ENCODE results near the gene SCGB1C1. TPM values are rescaled to one million over a fixed set of nuclear protein-coding genes. Genes with fewer than 3 reads are reported as not detected.

Gene SCGB1C1
- total RNA-seq, 1 donor from 2014 or later: not detected

DNA sequence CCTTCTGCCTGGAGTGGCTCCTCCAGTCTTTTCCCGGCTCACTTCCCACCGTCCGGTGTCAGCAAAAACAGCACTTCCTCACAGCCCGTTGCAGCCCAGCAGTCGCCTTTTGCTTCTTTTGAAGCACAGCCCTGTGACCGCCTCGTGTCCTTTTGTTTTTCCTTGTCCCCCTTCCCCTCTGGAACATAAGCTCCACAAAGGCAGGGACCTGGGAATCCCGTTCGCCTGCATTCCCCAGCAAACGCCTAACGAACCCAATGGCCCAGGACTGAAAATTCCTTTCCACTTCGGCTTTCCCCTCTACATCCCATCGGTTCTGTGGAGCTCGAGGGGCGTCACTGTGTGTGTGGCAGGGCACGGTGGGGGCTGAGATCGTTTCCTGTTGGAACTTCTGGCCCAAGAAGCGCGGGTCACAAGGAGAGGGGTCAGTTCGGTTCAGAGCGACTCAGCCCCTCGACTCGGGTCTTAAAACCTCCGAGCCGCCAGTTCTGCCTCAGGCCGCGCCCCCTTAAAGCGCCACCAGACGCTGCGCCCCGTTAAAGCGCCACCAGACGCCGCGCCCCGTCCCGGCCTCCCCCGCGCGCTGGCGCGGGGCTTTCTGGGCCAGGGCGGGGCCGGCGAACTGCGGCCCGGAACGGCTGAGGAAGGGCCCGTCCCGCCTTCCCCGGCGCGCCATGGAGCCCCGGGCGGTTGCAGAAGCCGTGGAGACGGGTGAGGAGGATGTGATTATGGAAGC is 15.5 kb downstream of the SCGB1C1 start:
- peak; percentile 84 for DNase-seq
- H3K4me1 Mint-ChIP-seq (ENCODE audit: low read depth, unreplicated experiment): no peaks in the 10 kb centered on the region
- H3K27ac Mint-ChIP-seq (ENCODE audit: unreplicated experiment): peak overlapping the region; percentile 94
- H3K4me3 Mint-ChIP-seq (ENCODE audit: unreplicated experiment): peak overlapping the region; percentile 97
- peaks cover 8% of the 10 kb centered on the region for H3K36me3 Mint-ChIP-seq (ENCODE audit: unreplicated experiment)
- peaks cover 18% of the 10 kb centered on the region for H3K9me3 Mint-ChIP-seq (ENCODE audit: unreplicated experiment)
- TF ChIP-seq, protein P1, sequence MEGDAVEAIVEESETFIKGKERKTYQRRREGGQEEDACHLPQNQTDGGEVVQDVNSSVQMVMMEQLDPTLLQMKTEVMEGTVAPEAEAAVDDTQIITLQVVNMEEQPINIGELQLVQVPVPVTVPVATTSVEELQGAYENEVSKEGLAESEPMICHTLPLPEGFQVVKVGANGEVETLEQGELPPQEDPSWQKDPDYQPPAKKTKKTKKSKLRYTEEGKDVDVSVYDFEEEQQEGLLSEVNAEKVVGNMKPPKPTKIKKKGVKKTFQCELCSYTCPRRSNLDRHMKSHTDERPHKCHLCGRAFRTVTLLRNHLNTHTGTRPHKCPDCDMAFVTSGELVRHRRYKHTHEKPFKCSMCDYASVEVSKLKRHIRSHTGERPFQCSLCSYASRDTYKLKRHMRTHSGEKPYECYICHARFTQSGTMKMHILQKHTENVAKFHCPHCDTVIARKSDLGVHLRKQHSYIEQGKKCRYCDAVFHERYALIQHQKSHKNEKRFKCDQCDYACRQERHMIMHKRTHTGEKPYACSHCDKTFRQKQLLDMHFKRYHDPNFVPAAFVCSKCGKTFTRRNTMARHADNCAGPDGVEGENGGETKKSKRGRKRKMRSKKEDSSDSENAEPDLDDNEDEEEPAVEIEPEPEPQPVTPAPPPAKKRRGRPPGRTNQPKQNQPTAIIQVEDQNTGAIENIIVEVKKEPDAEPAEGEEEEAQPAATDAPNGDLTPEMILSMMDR (IDR thresholded peaks at IDR 0.05; ENCODE audit: partially characterized antibody, unreplicated experiment): no peak
- peaks cover 21% of the 10 kb centered on the region for H3K27me3 Mint-ChIP-seq (ENCODE audit: unreplicated experiment)

DNA sequence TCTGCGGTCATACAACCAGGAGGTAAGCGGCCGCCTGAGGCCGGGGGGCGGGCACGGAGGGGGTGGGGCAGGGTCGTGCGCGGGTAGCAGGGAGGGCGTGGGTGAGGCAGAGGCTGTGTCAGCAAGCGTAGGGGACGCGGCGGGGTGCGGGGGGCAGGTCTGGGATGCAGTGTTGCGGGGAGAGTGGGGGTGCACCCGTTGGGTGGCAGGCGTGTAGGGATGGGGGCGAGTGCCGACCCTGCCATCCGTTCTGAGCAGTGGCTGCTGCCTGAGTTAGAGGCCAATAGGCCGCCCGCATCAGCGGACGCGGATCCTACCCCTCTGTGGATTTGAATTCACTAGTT is 16.0 kb downstream of the SCGB1C1 start:
- H3K9me3 Mint-ChIP-seq (ENCODE audit: unreplicated experiment): peaks cover 15% of the 10 kb centered on the region
- no peaks in the 10 kb centered on the region for H3K4me1 Mint-ChIP-seq (ENCODE audit: low read depth, unreplicated experiment)
- H3K4me3 Mint-ChIP-seq (ENCODE audit: unreplicated experiment): peak overlapping the region; percentile 85
- peaks cover 18% of the 10 kb centered on the region for H3K27me3 Mint-ChIP-seq (ENCODE audit: unreplicated experiment)
- H3K36me3 Mint-ChIP-seq (ENCODE audit: unreplicated experiment): peaks cover 9% of the 10 kb centered on the region
- peak overlapping the region; percentile 64 for H3K27ac Mint-ChIP-seq (ENCODE audit: unreplicated experiment)
- DNase-seq: no peak
- TF ChIP-seq, protein P1 (IDR thresholded peaks at IDR 0.05; ENCODE audit: partially characterized antibody, unreplicated experiment): no peak

DNA sequence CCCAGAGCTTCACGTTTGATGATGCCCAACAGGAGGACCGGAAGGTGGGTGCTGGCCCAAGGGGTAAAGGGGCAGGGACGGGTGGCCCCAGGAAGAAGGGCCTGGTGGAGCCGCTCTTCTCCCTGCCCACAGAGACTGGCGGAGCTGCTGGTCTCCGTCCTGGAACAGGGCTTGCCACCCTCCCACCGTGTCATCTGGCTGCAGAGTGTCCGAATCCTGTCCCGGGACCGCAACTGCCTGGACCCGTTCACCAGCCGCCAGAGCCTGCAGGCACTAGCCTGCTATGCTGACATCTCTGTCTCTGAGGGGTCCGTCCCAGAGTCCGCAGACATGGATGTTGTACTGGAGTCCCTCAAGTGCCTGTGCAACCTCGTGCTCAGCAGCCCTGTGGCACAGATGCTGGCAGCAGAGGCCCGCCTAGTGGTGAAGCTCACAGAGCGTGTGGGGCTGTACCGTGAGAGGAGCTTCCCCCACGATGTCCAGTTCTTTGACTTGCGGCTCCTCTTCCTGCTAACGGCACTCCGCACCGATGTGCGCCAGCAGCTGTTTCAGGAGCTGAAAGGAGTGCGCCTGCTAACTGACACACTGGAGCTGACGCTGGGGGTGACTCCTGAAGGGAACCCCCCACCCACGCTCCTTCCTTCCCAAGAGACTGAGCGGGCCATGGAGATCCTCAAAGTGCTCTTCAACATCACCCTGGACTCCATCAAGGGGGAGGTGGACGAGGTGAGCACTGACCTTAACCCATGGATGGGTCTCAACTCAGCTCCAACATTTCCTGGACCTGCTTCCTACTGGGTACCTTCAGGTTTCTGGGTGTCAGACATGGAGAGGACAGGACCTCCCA is 16.6 kb downstream of the SCGB1C1 start:
- DNase-seq: peak; percentile 38
- TF ChIP-seq, protein P1 (IDR thresholded peaks at IDR 0.05; ENCODE audit: partially characterized antibody, unreplicated experiment): no peak
- peak overlapping the region; percentile 64 for H3K27ac Mint-ChIP-seq (ENCODE audit: unreplicated experiment)
- H3K36me3 Mint-ChIP-seq (ENCODE audit: unreplicated experiment): peaks cover 9% of the 10 kb centered on the region
- H3K9me3 Mint-ChIP-seq (ENCODE audit: unreplicated experiment): peaks cover 15% of the 10 kb centered on the region
- no peaks in the 10 kb centered on the region for H3K4me1 Mint-ChIP-seq (ENCODE audit: low read depth, unreplicated experiment)
- peaks cover 17% of the 10 kb centered on the region for H3K27me3 Mint-ChIP-seq (ENCODE audit: unreplicated experiment)
- peak overlapping the region; percentile 85 for H3K4me3 Mint-ChIP-seq (ENCODE audit: unreplicated experiment)

DNA sequence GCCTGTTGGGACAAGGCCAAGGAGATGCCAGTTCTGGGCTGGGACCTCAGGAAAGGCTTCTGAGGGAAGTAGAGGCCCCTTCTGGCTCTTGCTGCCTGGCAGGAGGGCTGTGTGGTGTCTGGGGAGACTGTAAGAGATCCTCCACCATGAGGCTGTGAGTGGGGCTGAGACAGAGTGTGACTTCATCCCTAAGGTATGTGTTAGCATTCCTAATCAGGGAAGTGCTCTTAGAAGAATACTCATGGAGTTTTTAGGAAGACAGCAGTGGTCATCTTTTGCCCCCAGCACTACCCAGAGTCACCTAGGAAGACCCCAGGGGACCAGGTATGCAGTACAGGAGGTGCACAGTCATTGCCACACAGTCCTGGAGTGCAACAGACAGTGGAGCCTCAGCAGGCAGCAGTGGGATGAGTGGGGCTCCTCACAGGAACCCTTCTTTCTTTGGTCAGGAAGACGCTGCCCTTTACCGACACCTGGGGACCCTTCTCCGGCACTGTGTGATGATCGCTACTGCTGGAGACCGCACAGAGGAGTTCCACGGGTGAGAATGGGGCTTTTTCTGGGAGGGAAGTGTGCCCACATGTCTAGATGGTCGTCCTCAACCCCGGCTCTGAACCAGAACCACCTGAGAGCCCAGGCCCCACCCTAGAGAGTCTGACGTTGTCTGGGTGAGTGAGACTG is 17.4 kb downstream of the SCGB1C1 start:
- Mint-ChIP-seq H3K36me3 (ENCODE audit: unreplicated experiment) (peaks cover 9% of the 10 kb centered on the region), H3K9me3 (ENCODE audit: unreplicated experiment) (peaks cover 19% of the 10 kb centered on the region), H3K27me3 (ENCODE audit: unreplicated experiment) (peaks cover 17% of the 10 kb centered on the region), H3K27ac (ENCODE audit: unreplicated experiment) (no peak overlapping the region), H3K4me1 (ENCODE audit: low read depth, unreplicated experiment) (no peaks in the 10 kb centered on the region), H3K4me3 (ENCODE audit: unreplicated experiment) (peak overlapping the region; percentile 15)
- TF ChIP-seq, protein P1 (IDR thresholded peaks at IDR 0.05; ENCODE audit: partially characterized antibody, unreplicated experiment): no peak
- no peak for DNase-seq
